ENCODE results near the gene CSAD. TPM values are rescaled to one million over a fixed set of nuclear protein-coding genes. Genes with fewer than 3 reads are reported as not detected.

CSAD gene
- total and polyA plus RNA-seq, 2 of the 13 experiments (the other 11 are each of a cell fraction or from before 2014, with no cell fraction given): 7.2 to 23.5 TPM

GRCh38 chr12:53192531-53193021 lies 11.9 kb upstream of the CSAD start:
- Histone ChIP-seq H3K4me1 (ENCODE audit: insufficient read depth, low read length) (peaks cover 37% of the 10 kb centered on the region), H3K79me2 (ENCODE audit: insufficient read depth, low read length) (no peaks in the 10 kb centered on the region), H4K20me1 (ENCODE audit: insufficient read depth, low read length) (peaks cover 3% of the 10 kb centered on the region; the same call in 1 of the 2 replicates), H3K4me3 (replicated peaks in 1 of 3; ENCODE audit: insufficient read depth in 1 of 3, low read depth in 2 of 3, low read length in 3 of 3) (no peak overlapping the region), H2AFZ (ENCODE audit: low read length) (no peak overlapping the region), H3K4me2 (ENCODE audit: low read depth, low read length) (no peak overlapping the region), H3K36me3 (replicated peaks in 1 of 2; ENCODE audit: control insufficient read depth in 1 of 2, insufficient read depth in 2 of 2, low read length in 2 of 2) (peaks cover 8 to 14% of the 10 kb centered on the region in 2 experiments), H3K9me3 (ENCODE audit: low read length) (no peaks in the 10 kb centered on the region), H3K27me3 (ENCODE audit: control insufficient read depth in 1 of 2, insufficient read depth in 2 of 2, low read length in 2 of 2) (no peaks in the 10 kb centered on the region), H3K9ac (ENCODE audit: insufficient read depth, low read depth, low read length) (no peak overlapping the region), H3K27ac (ENCODE audit: extremely low read length, insufficient read depth, low read length) (no peak overlapping the region)
- DNase-seq (ENCODE audit: low spot score): no peak
- ChIA-PET CTCF (ENCODE audit: low intra/inter-chr PET ratio, low total read pairs) (no interaction called here), POLR2A (interaction anchor here (1.2 kb wide), 1 partner anchor 12 kb away, joined by 4 read pairs; the partner anchor contains the start of genes CSAD and ZNF740)
- no peak for FAIRE-seq
- in situ Hi-C loops (cut with HindIII; ENCODE audit: extremely low pct_ligation_motif_present, low pct_unique_long_range_greater_than_20kb): loop anchor here (5.0 kb wide), 2 partner anchors 35 to 130 kb away; no protein-coding TSS in a partner anchor
- intact Hi-C loops (cut with micrococcal nuclease; ENCODE audit: unreplicated experiment): no loop called here
- TF ChIP-seq NKX3-1 (CRISPR knock-in tag; IDR thresholded peaks at IDR 0.05) (no peak), NFKB2 (CRISPR knock-in tag; IDR thresholded peaks at IDR 0.05; ENCODE audit: borderline replicate concordance) (peak; percentile 32; the same call in 1 of the 2 replicates), AKAP8 (CRISPR knock-in tag; IDR thresholded peaks at IDR 0.05) (peak; percentile 75; the same call in 1 of the 2 replicates), IRF9 (CRISPR knock-in tag; IDR thresholded peaks at IDR 0.05; ENCODE audit: borderline replicate concordance) (no peak), AGO2 (optimal IDR thresholded peaks at IDR 0.05; ENCODE audit: low read depth, low read length) (peak; percentile 88), POLR2G (IDR thresholded peaks at IDR 0.05; ENCODE audit: low read depth, low read length) (peak; percentile 15; the same call in 1 of the 2 replicates), AGO1 (IDR thresholded peaks at IDR 0.05; ENCODE audit: low read depth, low read length, poor library complexity, severe bottlenecking) (peak; percentile 34)
- BruUV-seq (replicated peaks): no TSS peak
- no peak for ATAC-seq
- WGBS (ENCODE audit: low lambda C conversion rate): 92% methylated on average over 8 of the region's 14 CpGs

Data from HepG2 (cell line).